M059J (cell line): Measurements from ENCODE around the gene HDAC4. TPM values are rescaled to one million over a fixed set of nuclear protein-coding genes. Genes with fewer than 3 reads are reported as not detected.

Experiments used
- DNase-seq: peaks from one replicate; pipeline ENCODE4 v3.0.0-alpha.2; 2012; ENCODE audit warnings: low read depth
- total RNA-seq: library from RNA; depleted of rRNA; stranded (reverse); fragments of >200 nt; shearing (Covaris generic); gene quantifications from 2 replicates; pipeline ENCODE4 v1.2.3, GENCODE V29; 2014

The HDAC4 gene
- total RNA-seq, 1 experiment from 2014 or later, result 3.9 TPM

DNA sequence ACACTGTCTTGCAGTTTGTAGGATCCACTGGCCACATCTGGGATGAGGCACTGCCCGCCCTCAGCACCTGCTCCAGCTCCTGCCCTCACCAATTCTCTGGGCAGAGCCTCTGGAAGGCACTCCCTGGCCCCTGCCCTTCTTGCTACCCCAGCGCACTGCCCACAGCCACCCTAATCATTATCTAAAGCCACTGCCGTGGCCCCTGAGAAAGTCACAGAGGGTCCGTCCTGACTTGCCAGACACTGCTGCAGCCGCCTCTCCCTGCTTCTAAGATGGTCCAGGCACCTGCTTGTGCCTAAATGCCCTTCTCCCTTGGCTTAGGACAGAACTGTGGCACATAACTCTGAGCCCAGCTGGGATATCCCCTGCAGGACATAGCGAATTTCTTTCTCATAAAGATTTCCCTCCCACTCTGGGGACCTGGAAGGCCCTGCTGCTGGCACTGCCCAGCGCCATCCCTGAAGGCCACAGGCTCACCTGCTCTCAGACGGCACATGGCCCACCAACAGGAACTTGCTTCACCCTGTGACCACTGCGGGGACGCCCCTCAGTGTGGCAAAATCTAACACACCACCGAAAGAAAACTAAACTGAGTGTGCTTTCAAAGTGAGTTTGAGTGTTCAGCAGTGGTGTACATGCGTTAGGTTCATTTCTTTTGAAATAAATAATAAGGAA is 244.9 kb downstream of the HDAC4 start:
- no peak for DNase-seq

- DNase-seq, result no peak
Measured at GRCh38 chr2:239154971-239155805, 245.6 kb downstream of the HDAC4 start.

GRCh38 chr2:239153806-239154591 is 246.8 kb downstream of the HDAC4 start:
- DNase-seq, result no peak

DNA sequence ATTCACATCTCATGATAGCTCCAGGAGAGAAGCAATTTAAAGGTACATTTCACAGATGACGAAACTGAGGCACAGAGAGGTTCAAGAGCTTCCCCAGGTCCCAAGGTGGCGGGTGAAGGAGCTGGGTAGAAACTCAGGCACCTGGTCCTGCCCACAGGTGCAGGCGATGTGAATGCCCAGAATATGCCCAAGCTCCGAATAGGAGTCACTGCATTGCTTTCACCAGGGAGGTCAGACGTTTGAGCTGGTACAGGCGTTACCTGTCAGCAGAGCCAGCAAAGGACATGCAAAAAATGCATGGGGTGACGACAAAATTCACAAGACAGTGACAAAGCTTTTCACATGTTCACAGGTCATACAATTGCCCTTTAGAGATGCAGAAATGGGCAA is 247.9 kb downstream of the HDAC4 start:
- DNase-seq, result no peak

DNA sequence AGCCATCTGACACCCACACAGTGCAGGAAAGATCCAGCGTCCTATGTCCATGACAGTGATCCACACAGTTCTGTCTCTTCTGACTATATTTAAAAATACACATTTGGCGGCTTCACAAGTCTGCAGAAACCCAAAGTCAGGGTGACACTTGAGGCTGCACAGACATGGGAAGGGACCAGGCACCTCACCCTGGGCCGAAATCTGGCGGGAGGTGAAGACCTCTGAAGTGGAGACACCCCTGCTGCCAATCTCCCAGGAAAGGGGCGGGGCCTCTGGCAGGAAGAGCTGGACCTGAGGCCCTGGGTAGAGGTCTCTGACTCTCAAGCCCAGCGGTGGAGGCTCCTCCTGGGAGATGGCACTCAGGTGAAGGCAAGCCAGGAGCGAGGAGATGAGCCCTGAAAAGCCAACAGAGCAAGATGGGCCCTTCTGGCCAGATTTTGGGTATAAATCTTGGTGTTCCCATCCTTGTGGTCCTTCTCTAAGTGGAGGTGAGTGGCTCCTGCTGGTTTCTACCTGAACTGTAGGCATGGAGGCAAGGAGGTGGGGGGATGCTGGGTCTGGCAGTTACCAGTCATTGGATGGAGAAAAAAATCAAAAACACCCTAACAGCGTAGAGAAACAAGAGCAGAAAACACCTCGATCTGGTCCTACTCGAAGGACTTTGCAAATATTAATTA is 248.4 kb downstream of the HDAC4 start:
- no peak for DNase-seq

DNA sequence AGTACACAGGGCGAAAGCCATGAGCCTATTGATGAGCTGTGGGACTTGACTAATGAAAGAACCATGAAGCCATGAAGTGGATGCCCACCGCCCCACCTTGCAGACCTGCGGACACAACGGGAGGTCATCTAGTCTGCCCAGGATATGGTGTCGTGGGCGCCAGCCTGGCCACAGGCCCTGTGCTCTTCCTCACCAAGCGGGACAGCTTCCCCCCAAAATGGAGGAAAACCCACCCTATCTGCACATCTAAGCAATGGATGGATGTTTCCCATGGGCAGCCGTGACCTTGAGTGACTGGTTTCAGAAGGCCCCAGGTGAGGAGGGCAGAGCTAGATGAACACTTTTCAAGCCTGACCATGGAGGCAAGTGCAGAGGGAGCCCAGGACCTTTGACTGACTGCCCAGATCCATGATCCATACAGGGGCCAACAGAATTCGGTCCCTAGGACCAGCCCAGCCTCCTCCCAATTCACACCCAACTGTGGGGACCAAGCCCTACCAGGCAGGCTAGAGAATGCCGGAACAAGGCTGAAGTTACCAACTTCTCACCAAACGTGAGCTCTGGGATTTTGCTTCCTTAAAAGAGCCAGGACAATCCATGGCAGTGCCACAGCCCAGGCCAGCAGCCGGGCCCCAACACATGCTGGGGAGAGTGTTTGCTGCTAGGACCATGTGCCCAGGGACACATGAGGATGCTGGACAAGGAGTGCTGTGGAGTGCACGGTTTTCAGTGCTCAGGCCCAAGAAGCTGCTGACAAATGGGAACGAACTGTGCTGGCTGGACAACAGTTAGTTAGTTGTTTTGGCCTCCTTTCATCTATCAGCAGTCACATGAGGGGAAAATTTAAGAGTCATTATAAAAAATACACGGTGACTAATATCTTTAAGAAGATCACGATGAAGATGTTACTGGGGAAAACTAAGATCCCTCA is 249.4 kb downstream of the HDAC4 start:
- no peak for DNase-seq

GRCh38 chr2:239150125-239151011 is 250.5 kb downstream of the HDAC4 start:
- DNase-seq, result no peak

GRCh38 chr2:239149501-239149900 is 251.3 kb downstream of the HDAC4 start:
- no peak for DNase-seq

GRCh38 chr2:239148495-239149200 is 252.2 kb downstream of the HDAC4 start:
- no peak for DNase-seq

GRCh38 chr2:239147376-239147775 is 253.4 kb downstream of the HDAC4 start:
- no peak for DNase-seq

- no peak for DNase-seq
Measured at GRCh38 chr2:239146741-239147181, 254.1 kb downstream of the HDAC4 start.

DNA sequence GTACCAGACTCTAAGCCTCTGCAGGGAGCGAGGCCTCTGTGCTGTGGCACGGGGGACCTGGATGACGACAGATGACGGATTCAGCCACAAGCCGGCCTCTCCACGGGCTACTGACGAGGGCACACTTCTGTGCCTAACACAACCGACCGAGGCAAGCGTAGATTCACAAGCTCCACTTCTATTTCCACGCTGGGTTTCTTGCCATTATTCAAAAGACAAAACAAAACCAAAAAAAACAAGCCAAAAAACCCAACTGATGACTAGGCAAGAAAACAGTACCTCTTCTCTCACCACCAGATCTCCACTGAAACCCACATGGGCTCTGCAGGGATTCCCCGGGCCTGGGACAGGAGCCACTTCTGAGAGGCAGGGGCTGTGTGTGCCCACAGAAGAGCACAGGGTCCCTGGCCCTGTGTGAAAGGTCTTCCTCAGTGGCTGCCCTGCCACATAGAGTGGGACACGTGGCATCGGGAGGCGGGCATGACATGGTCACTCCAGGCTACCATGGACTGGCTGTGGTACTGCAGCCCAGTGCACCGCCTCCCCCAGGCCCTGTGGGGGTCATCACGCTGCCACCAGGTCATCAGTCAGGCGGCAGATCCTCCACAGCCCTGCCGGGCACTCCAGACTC is 254.7 kb downstream of the HDAC4 start:
- DNase-seq, result no peak

DNA sequence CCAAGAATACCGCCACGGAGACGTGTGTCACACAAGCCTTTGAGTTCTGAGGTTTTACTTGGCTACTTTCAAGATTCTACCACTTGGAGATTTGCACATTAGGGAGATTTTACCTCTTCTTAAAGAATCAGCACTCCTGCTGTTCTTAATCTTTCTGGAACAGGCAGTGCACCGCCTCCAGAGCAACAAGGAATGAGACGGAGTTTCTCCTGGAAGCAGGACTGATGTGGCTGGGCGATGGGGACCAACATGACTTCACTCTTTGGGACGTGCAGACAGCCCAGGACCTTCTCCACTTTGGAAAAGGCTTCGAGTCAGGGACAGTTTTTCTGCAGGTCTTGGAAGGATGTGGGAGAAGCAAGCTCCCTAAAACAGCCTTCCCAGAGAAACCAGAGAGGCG is 255.2 kb downstream of the HDAC4 start:
- DNase-seq, result no peak

- DNase-seq, result no peak
Measured at GRCh38 chr2:239145106-239145505, 255.7 kb downstream of the HDAC4 start.

GRCh38 chr2:239144713-239144999 is 256.2 kb downstream of the HDAC4 start:
- DNase-seq, result no peak

- peak; percentile 3 for DNase-seq
Measured at GRCh38 chr2:239143858-239144712, 256.7 kb downstream of the HDAC4 start.

DNA sequence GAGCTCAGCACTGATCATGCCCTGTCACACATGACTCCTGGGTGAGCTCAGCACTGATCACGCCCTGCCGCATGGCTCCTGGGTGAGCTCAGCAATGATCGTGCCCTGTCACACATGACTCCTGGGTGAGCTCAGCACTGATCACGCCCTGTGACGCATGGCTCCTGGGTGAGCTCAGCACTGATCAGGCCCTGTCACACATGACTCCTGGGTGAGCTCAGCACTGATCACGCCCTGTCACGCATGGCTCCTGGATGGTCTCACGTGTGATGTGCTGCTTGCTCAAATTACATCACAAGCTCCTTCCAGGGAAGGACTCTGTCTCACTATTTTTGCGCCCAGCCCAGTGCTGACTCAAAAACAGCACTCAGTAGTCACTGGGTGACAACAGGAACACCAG is 258.0 kb downstream of the HDAC4 start:
- no peak for DNase-seq

DNA sequence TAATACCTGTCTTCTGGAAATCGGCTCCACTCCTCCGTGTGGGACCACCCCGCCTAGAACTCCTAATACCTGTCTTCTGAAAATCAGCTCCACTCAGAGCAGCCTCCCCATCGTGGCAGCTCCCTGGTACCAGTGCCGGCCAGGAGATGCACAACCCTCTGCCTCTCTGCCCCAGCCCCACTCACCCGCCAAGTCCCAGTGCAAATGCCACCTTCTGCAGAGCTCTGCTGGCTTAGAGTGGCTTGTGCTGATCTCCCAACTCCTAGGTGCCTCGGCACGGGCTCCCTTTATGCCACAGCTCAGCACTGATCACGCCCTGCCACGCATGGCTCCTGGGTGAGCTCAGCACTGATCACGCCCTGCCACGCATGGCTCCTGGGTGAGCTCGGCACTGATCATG is 258.5 kb downstream of the HDAC4 start:
- DNase-seq, result no peak
